HL-60 (cell line): ENCODE data around the gene SLC51B.

Experiments
- CTCF ChIP-seq: IDR thresholded peaks from one replicate; pipeline ENCODE4 v1.5.1; 2011; ENCODE audit warnings: low read length, control low read depth, inconsistent platforms; ENCODE audit not compliant: insufficient read depth
- GABPA ChIP-seq: IDR thresholded peaks from 2 replicates; pipeline ENCODE4 v1.6.1; 2012; ENCODE audit warnings: low read depth
- POLR2AphosphoS5 ChIP-seq: IDR thresholded peaks from 2 replicates; pipeline ENCODE4 v1.6.1; 2012; ENCODE audit warnings: low read depth
- REST ChIP-seq: IDR thresholded peaks from 2 replicates; pipeline ENCODE4 v1.6.1; 2012; ENCODE audit warnings: low read depth; ENCODE audit not compliant: insufficient replicate concordance
- SPI1 ChIP-seq: IDR thresholded peaks from 2 replicates; pipeline ENCODE4 v1.6.1; 2012; ENCODE audit warnings: low read depth, mild to moderate bottlenecking, borderline replicate concordance

DNA sequence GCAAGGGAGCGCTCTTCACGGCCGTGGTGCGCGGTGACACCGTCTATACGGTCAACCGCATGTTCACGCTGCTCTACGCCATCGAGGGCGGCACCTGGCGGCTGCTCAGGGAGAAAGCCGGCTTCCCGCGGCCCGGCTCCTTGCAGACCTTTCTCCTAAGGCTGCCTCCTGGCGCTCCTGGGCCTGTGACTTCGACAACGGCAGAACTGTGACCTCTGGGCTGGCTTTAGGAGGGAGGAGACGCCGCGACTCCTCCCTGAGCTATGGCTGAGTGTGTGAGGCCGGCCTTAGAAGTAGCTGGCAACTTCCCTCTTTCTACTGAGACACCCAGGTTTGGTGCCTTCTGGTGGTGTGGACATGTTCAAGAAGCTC lies 32.8 kb downstream of the SLC51B start:
- TF ChIP-seq CTCF (no peak), REST (no peak), GABPA (no peak), POLR2AphosphoS5 (no peak), SPI1 (no peak)
